Parathyroid adenoma (tissue), 2 donors: Measurements from ENCODE around the gene THEMIS.

ENCODE experiments used
- H2AFZ ChIP-seq: fragments of 300-600 bp; sonication (generic); one replicate; pipeline ENCODE4 v1.7.0; 2017; ENCODE audit warnings: antibody characterized with exemption, mild to moderate bottlenecking
- H3K27ac ChIP-seq: fragments of 300-600 bp; sonication (generic); one replicate; pipeline ENCODE4 v1.7.0; 2017
- H3K27me3 ChIP-seq: fragments of 300-600 bp; sonication (generic); one replicate; pipeline ENCODE4 v1.7.0; 2017; ENCODE audit warnings: low read length; ENCODE audit not compliant: control insufficient read depth, insufficient read depth
- H3K36me3 ChIP-seq: fragments of 300-600 bp; sonication (generic); one replicate; pipeline ENCODE4 v1.7.0; 2017; ENCODE audit warnings: low read length; ENCODE audit not compliant: control insufficient read depth, insufficient read depth
- H3K4me1 ChIP-seq: fragments of 300-600 bp; sonication (generic); one replicate; pipeline ENCODE4 v1.7.0; 2017; ENCODE audit warnings: control low read depth
- H3K4me2 ChIP-seq: fragments of 300-600 bp; sonication (generic); one replicate; pipeline ENCODE4 v1.7.0; 2017; ENCODE audit warnings: low read length
- H3K4me3 ChIP-seq: fragments of 300-600 bp; sonication (generic); one replicate; pipeline ENCODE4 v1.7.0; 2017; ENCODE audit warnings: low read depth, low read length
- H3K79me2 ChIP-seq: fragments of 300-600 bp; sonication (generic); one replicate; pipeline ENCODE4 v1.7.0; 2017; ENCODE audit warnings: control low read depth
- H3K9ac ChIP-seq: fragments of 300-600 bp; sonication (generic); one replicate; pipeline ENCODE4 v1.7.0; 2017; ENCODE audit warnings: mild to moderate bottlenecking
- H3K9me3 ChIP-seq: fragments of 300-600 bp; sonication (generic); one replicate; pipeline ENCODE4 v1.7.0; 2017; ENCODE audit warnings: low read length; ENCODE audit not compliant: control insufficient read depth
- TF ChIP-seq, protein P1 (sequence below): fragments of 300-600 bp; sonication (generic); IDR thresholded peaks from one replicate; pipeline ENCODE4 v1.7.0; 2017; ENCODE audit warnings: antibody characterized with exemption, mild to moderate bottlenecking
- donor health status: primary hyperparathyroidism.

THEMIS gene

GRCh38 chr6:127796713-127797112 is 104.1 kb downstream of the THEMIS start:
- Histone ChIP-seq H2AFZ (no peak overlapping the region), H3K36me3 (no peaks in the 10 kb centered on the region), H3K4me3 (no peak overlapping the region), H3K27me3 (no peaks in the 10 kb centered on the region), H3K9me3 (no peaks in the 10 kb centered on the region), H3K27ac (no peak overlapping the region), H3K4me2 (no peak overlapping the region), H3K79me2 (no peaks in the 10 kb centered on the region), H3K9ac (no peak overlapping the region), H3K4me1 (no peaks in the 10 kb centered on the region)
- TF ChIP-seq, protein P1, sequence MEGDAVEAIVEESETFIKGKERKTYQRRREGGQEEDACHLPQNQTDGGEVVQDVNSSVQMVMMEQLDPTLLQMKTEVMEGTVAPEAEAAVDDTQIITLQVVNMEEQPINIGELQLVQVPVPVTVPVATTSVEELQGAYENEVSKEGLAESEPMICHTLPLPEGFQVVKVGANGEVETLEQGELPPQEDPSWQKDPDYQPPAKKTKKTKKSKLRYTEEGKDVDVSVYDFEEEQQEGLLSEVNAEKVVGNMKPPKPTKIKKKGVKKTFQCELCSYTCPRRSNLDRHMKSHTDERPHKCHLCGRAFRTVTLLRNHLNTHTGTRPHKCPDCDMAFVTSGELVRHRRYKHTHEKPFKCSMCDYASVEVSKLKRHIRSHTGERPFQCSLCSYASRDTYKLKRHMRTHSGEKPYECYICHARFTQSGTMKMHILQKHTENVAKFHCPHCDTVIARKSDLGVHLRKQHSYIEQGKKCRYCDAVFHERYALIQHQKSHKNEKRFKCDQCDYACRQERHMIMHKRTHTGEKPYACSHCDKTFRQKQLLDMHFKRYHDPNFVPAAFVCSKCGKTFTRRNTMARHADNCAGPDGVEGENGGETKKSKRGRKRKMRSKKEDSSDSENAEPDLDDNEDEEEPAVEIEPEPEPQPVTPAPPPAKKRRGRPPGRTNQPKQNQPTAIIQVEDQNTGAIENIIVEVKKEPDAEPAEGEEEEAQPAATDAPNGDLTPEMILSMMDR, result no peak

GRCh38 chr6:127794405-127794804 is 106.5 kb downstream of the THEMIS start:
- Histone ChIP-seq H3K9me3 (no peaks in the 10 kb centered on the region), H3K79me2 (no peaks in the 10 kb centered on the region), H3K36me3 (no peaks in the 10 kb centered on the region), H3K4me1 (no peaks in the 10 kb centered on the region), H3K4me3 (no peak overlapping the region), H3K27me3 (no peaks in the 10 kb centered on the region), H3K9ac (no peak overlapping the region), H3K27ac (no peak overlapping the region), H3K4me2 (no peak overlapping the region), H2AFZ (no peak overlapping the region)
- TF ChIP-seq, protein P1, result no peak

DNA sequence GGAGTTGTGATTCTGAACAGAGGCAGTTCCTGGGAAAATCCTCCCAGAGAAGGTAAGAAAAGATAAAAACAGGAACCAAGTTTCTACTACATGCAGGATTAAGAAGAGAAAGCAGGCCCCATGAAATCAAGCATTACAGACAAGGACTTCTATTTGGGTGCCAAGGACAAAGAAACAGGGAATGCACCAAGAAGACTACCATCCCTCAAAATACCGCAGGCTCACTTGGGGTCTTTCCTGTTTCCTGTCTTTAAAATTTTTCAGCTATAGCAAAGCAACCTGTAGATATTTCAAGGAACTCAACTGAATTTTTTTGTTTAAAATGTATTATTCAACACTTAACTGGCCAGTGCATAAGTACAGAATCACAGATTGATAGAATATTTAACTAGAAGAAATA is 107.5 kb downstream of the THEMIS start:
- Histone ChIP-seq H3K36me3 (no peaks in the 10 kb centered on the region), H3K27ac (no peak overlapping the region), H3K27me3 (no peaks in the 10 kb centered on the region), H3K9ac (no peak overlapping the region), H3K9me3 (no peaks in the 10 kb centered on the region), H3K4me3 (no peak overlapping the region), H3K4me1 (no peaks in the 10 kb centered on the region), H3K4me2 (no peak overlapping the region), H3K79me2 (no peaks in the 10 kb centered on the region), H2AFZ (no peak overlapping the region)
- TF ChIP-seq, protein P1, result no peak

GRCh38 chr6:127792616-127793015 is 108.2 kb downstream of the THEMIS start:
- Histone ChIP-seq H3K9me3 (no peaks in the 10 kb centered on the region), H3K27ac (no peak overlapping the region), H3K36me3 (no peaks in the 10 kb centered on the region), H3K4me2 (no peak overlapping the region), H3K4me3 (no peak overlapping the region), H3K9ac (no peak overlapping the region), H3K79me2 (no peaks in the 10 kb centered on the region), H3K4me1 (no peaks in the 10 kb centered on the region), H3K27me3 (no peaks in the 10 kb centered on the region), H2AFZ (no peak overlapping the region)
- TF ChIP-seq, protein P1, result no peak

GRCh38 chr6:127791779-127792528 is 108.9 kb downstream of the THEMIS start:
- Histone ChIP-seq H3K4me1 (no peaks in the 10 kb centered on the region), H3K4me2 (no peak overlapping the region), H3K36me3 (no peaks in the 10 kb centered on the region), H3K9me3 (no peaks in the 10 kb centered on the region), H3K27me3 (no peaks in the 10 kb centered on the region), H3K4me3 (no peak overlapping the region), H3K79me2 (no peaks in the 10 kb centered on the region), H3K27ac (no peak overlapping the region), H3K9ac (no peak overlapping the region), H2AFZ (no peak overlapping the region)
- TF ChIP-seq, protein P1, result no peak
